Fibroblast of pulmonary artery (primary cell): ENCODE data around the gene THEMIS.

Experiments
- DNase-seq: peaks from one replicate; pipeline ENCODE4 v3.0.0-alpha.2; 2010; ENCODE audit warnings: low read depth
- H3K4me3 ChIP-seq: replicated peaks from 2 replicates; pipeline ENCODE4 v1.5.1; 2011; ENCODE audit warnings: low read depth, mild to moderate bottlenecking, control low read depth, low read length, moderate library complexity
- TF ChIP-seq, protein P1 (sequence below): IDR thresholded peaks from 2 replicates; pipeline ENCODE4 v1.5.1; 2011; ENCODE audit warnings: mild to moderate bottlenecking, control low read depth, low read length, inconsistent platforms; ENCODE audit errors: missing control alignments

Gene THEMIS

DNA sequence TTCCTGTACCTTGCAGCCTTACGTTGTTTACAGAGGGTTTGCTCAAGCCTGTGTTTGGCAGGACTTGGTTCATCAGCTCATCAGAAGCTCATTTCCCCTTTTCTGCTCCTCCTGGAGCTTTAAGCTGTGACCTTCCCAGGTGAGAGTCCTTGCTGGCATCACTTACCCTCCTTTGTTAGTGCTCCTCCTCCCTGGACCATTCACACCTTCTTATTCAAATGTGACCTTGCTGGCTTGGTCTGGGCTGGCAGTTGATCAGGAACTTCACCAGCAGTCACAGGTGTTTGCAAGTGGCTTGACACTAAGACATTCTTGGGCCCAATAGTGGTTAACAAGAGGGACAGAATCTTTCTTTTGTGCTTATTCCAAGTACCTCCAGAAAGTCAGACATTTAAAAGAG is 175.0 kb downstream of the THEMIS start:
- H3K4me3 ChIP-seq = no peak overlapping the region
- TF ChIP-seq, protein P1, sequence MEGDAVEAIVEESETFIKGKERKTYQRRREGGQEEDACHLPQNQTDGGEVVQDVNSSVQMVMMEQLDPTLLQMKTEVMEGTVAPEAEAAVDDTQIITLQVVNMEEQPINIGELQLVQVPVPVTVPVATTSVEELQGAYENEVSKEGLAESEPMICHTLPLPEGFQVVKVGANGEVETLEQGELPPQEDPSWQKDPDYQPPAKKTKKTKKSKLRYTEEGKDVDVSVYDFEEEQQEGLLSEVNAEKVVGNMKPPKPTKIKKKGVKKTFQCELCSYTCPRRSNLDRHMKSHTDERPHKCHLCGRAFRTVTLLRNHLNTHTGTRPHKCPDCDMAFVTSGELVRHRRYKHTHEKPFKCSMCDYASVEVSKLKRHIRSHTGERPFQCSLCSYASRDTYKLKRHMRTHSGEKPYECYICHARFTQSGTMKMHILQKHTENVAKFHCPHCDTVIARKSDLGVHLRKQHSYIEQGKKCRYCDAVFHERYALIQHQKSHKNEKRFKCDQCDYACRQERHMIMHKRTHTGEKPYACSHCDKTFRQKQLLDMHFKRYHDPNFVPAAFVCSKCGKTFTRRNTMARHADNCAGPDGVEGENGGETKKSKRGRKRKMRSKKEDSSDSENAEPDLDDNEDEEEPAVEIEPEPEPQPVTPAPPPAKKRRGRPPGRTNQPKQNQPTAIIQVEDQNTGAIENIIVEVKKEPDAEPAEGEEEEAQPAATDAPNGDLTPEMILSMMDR = no peak
- no peak for DNase-seq

DNA sequence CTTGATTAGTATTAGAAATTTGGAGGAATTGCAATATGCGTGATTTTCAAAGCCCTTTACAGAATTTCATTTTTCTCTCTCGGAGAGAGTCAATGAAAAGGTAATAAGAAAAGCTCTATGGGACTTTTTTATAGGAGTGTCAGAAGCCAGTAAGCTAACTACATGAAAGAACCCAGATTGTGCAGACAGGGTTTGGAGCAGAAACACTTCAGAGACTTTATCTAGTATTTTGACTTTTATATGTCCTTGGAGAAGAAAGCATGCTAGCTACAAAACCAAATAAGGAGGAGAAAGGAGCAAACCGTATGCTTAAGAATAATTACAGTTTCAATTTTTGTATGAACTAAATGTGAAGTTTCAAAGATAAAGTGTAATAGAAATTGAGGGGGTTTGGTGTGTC is 182.2 kb downstream of the THEMIS start:
- no peak for DNase-seq
- TF ChIP-seq, protein P1 = no peak
- H3K4me3 ChIP-seq = no peak overlapping the region

DNA sequence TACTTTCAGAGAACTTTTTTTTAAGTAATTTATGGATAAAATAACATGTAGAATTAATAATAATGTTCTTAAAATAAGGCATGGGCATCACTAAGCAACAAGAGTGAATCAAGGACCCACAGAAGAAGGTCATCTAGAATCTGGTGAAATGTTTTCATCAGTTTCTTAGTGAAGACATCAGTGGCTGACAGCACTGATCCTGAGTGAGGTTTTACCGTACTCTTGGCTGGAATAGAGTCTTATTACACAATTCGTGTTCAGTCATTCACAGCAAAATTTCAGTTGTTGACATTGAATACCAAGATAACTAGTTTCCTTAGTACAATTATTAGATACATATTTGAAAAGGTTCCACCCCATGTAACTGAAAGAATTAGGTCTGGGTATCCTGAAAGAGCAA is 183.5 kb downstream of the THEMIS start:
- peak; percentile 18 for DNase-seq
- H3K4me3 ChIP-seq = no peak overlapping the region
- TF ChIP-seq, protein P1 = no peak

DNA sequence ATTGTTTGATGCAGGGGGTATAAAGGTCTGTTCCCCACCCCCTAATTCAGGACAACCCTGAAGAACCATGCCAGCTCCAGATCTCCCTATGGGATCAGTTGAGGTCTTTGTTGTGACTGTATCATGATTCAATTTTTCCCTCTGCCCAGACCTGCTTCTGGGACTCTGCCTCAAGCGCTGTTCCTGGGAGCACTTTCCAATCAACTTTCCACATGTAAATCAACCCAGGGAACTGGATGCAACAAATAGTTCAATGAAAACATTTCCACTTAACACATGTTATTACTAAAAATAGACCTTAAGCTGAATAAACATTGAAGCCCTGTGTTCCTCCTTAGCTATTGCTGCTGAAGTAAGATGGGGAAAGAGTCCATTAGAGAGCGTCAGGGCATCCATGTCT is 184.4 kb downstream of the THEMIS start:
- no peak for DNase-seq
- H3K4me3 ChIP-seq = no peak overlapping the region
- TF ChIP-seq, protein P1 = no peak

DNA sequence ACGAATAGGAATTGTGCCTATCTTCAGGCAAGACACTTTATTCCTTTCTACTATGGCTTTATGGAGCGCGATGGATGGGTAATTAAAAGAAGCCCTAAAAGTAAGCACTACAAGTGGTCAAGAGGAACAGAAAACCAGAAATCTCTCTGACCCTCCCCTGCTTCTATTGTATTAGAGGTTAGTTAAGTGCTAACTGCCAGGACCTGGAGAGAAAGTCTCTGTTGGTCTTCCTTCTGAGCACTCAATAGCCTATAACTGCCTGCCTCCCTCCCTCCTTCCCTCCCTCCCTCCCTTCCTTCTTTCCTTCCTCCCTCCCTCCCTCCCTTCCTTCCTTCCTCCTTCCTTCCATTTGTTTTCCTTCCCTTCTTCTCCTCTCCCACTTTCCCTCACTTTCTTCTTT is 190.2 kb downstream of the THEMIS start:
- no peak for DNase-seq
- TF ChIP-seq, protein P1 = no peak
- no peak overlapping the region for H3K4me3 ChIP-seq

DNA sequence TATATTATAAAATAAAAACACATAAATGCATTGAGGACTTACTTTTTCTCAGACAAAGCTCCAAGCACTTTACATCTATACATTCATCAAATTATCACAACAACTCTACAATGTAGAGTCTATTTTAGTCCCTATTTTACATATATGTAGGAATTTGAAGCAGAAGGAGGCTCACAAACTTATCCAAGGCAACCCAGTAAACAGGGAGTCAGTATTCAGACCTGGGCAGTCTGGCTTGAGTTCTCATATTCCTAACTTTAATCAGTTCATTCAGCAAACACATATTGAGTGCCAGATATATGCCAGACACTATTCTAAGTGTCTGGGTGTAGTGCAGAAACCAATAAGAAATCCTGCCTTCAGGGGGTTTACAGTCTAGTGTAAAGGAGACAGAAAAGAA is 194.6 kb downstream of the THEMIS start:
- TF ChIP-seq, protein P1 = no peak
- no peak for DNase-seq
- H3K4me3 ChIP-seq = no peak overlapping the region

DNA sequence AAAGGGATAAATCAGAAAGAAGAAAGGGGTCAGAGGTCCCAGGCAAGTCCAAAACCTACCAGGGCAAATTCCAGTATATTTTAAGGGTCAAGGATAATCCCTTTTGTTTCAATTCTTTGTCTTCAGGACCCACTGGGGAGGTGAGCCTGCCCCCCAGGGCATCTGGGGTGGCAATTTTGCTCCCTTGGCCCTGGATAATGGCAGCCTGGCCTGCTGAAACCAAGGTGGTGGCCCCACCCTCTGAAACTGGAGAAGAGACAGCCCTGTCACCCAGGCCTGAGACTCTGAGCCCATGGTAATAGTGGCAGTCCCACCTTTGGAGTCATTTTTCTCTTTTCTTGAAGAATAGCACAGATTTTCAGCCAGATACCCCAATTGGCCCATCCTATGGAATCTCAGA is 205.8 kb downstream of the THEMIS start:
- TF ChIP-seq, protein P1 = no peak
- no peak overlapping the region for H3K4me3 ChIP-seq
- DNase-seq = no peak
